ENCODE data around the gene MUC4. TPM values are rescaled to one million over a fixed set of nuclear protein-coding genes. Genes with fewer than 3 reads are reported as not detected.
A peak's percentile ranks its signal among the peaks of the same experiment; 100 is the strongest.
"Not testable (repeated sequence)": the region's sequence is repeated elsewhere in the genome, so short reads cannot be mapped to it uniquely, and the experiment has no call there.

The MUC4 gene
- total RNA-seq, 4 donors from 2014 or later = 5.8 to 23.1 (median 13.0) TPM

- DNase-seq = no peak
- no peak overlapping the region for H3K27ac ChIP-seq
- H3K9me3 ChIP-seq = no peaks in the 10 kb centered on the region
- H3K4me1 ChIP-seq = peaks cover 0 to 9% (median 4%) of the 10 kb centered on the region in 4 donors
- no peaks in the 10 kb centered on the region for H3K27me3 ChIP-seq
- no peak for TF ChIP-seq POLR2A (IDR thresholded peaks at IDR 0.05)
- TF ChIP-seq, protein P1, sequence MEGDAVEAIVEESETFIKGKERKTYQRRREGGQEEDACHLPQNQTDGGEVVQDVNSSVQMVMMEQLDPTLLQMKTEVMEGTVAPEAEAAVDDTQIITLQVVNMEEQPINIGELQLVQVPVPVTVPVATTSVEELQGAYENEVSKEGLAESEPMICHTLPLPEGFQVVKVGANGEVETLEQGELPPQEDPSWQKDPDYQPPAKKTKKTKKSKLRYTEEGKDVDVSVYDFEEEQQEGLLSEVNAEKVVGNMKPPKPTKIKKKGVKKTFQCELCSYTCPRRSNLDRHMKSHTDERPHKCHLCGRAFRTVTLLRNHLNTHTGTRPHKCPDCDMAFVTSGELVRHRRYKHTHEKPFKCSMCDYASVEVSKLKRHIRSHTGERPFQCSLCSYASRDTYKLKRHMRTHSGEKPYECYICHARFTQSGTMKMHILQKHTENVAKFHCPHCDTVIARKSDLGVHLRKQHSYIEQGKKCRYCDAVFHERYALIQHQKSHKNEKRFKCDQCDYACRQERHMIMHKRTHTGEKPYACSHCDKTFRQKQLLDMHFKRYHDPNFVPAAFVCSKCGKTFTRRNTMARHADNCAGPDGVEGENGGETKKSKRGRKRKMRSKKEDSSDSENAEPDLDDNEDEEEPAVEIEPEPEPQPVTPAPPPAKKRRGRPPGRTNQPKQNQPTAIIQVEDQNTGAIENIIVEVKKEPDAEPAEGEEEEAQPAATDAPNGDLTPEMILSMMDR (IDR thresholded peaks at IDR 0.05) = no peak
- H3K36me3 ChIP-seq = no peaks in the 10 kb centered on the region
- no peak overlapping the region for H3K4me3 ChIP-seq
Observed at GRCh38 chr3:195744437-195744836, 67.3 kb downstream of the MUC4 start.

- Histone ChIP-seq H3K9me3 (no peaks in the 10 kb centered on the region), H3K27ac (no peak overlapping the region), H3K4me3 (no peak overlapping the region), H3K27me3 (no peaks in the 10 kb centered on the region), H3K36me3 (peaks cover 0 to 4% (median 0%) of the 10 kb centered on the region in 3 donors), H3K4me1 (no peaks in the 10 kb centered on the region)
- TF ChIP-seq, protein P1 (IDR thresholded peaks at IDR 0.05) = no peak
- no peak for TF ChIP-seq POLR2A (IDR thresholded peaks at IDR 0.05)
- peak in 1 of 3 donors; percentile 26 for DNase-seq
Observed at GRCh38 chr3:195739561-195740111, 72.1 kb downstream of the MUC4 start.

GRCh38 chr3:195738274-195739044 is 73.3 kb downstream of the MUC4 start:
- H3K27ac ChIP-seq = no peak overlapping the region
- H3K36me3 ChIP-seq = peaks cover 0 to 4% (median 0%) of the 10 kb centered on the region in 3 donors
- H3K4me3 ChIP-seq = no peak overlapping the region
- no peaks in the 10 kb centered on the region for H3K27me3 ChIP-seq
- no peaks in the 10 kb centered on the region for H3K4me1 ChIP-seq
- TF ChIP-seq, protein P1 (IDR thresholded peaks at IDR 0.05) = no peak
- no peak for TF ChIP-seq POLR2A (IDR thresholded peaks at IDR 0.05)
- H3K9me3 ChIP-seq = no peaks in the 10 kb centered on the region
- peak in 1 of 3 donors; percentile 39 for DNase-seq

GRCh38 chr3:195737782-195738181 is 73.9 kb downstream of the MUC4 start:
- not testable (repeated sequence) for H3K4me1 ChIP-seq, H3K27me3 ChIP-seq, H3K36me3 ChIP-seq, DNase-seq, H3K4me3 ChIP-seq, H3K27ac ChIP-seq, H3K9me3 ChIP-seq

GRCh38 chr3:195736866-195737490 is 74.8 kb downstream of the MUC4 start:
- no peak for DNase-seq
- Histone ChIP-seq H3K27ac (no peak overlapping the region), H3K27me3 (no peaks in the 10 kb centered on the region), H3K4me3 (no peak overlapping the region), H3K36me3 (peaks cover 0 to 4% (median 0%) of the 10 kb centered on the region in 3 donors), H3K4me1 (no peaks in the 10 kb centered on the region), H3K9me3 (no peaks in the 10 kb centered on the region)
- TF ChIP-seq, protein P1 (IDR thresholded peaks at IDR 0.05) = no peak
- no peak for TF ChIP-seq POLR2A (IDR thresholded peaks at IDR 0.05)

All from Peyer's patch (tissue), 4 donors.